Gastroesophageal sphincter (tissue), 3 donors: ENCODE measurements around the gene ADARB1.

ENCODE experiments used
- EP300 ChIP-seq: sonication (generic); formaldehyde crosslinking; IDR thresholded peaks from one replicate; pipeline ENCODE4 v1.6.1; 2017; ENCODE audit warnings: antibody characterized with exemption, mild to moderate bottlenecking
- POLR2A ChIP-seq, 2 donors: fragments of 450-650 bp; IDR thresholded peaks; one replicate each; pipeline ENCODE4 v1.6.1; 2017; ENCODE audit warnings: antibody characterized with exemption in 2 of 2, mild to moderate bottlenecking in 2 of 2, moderate library complexity in 1 of 2
- POLR2AphosphoS5 ChIP-seq: sonication (generic); formaldehyde crosslinking; IDR thresholded peaks from one replicate; pipeline ENCODE4 v1.6.1; 2017; ENCODE audit warnings: antibody characterized with exemption
- TF ChIP-seq, protein P1 (sequence below), 4 experiments: fragments of 200-600 bp in 2 of 4; fragments of 450-650 bp in 2 of 4; sonication (generic) in 1 of 4; IDR thresholded peaks; one replicate each; pipeline ENCODE4 v1.5.1; 2017 to 2019; ENCODE audit warnings: antibody characterized with exemption in 4 of 4, mild to moderate bottlenecking in 2 of 4, moderate library complexity in 2 of 4

DNA sequence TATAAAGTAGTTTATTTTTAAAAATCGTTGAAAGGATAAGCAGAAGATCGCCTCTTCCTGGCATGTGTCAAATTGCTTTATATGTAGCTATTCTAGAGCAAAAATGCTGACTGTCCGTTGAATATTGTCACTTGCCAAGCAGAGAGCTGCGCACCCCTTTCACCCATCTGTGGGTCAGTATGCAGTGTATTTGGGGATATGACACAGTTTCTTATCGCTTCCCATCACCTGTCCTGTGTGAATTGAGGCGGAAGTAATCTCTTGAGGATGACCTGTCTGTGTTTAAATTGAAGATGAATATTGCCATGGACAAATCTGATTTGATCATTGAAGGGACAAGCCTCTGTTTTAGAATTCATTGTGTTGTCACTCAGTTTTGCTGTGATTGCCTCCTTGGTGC, 161.1 kb downstream of the ADARB1 start:
- TF ChIP-seq, protein P1, sequence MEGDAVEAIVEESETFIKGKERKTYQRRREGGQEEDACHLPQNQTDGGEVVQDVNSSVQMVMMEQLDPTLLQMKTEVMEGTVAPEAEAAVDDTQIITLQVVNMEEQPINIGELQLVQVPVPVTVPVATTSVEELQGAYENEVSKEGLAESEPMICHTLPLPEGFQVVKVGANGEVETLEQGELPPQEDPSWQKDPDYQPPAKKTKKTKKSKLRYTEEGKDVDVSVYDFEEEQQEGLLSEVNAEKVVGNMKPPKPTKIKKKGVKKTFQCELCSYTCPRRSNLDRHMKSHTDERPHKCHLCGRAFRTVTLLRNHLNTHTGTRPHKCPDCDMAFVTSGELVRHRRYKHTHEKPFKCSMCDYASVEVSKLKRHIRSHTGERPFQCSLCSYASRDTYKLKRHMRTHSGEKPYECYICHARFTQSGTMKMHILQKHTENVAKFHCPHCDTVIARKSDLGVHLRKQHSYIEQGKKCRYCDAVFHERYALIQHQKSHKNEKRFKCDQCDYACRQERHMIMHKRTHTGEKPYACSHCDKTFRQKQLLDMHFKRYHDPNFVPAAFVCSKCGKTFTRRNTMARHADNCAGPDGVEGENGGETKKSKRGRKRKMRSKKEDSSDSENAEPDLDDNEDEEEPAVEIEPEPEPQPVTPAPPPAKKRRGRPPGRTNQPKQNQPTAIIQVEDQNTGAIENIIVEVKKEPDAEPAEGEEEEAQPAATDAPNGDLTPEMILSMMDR (IDR thresholded peaks at IDR 0.05), result no peak
- no peak for TF ChIP-seq POLR2AphosphoS5
- TF ChIP-seq POLR2A (IDR thresholded peaks at IDR 0.05), result no peak
- TF ChIP-seq EP300, result no peak
